Lung (tissue), 12 donors: ENCODE measurements around the gene SPP2. TPM values are rescaled to one million over a fixed set of nuclear protein-coding genes. Genes with fewer than 3 reads are reported as not detected.

Experiments
- ATAC-seq: fragments of 200-7000 bp; cut with Tn5 transposase; one replicate; pipeline ENCODE4 v1.9.1; 2020; ENCODE audit warnings: moderate number of reproducible peaks; ENCODE audit not compliant: insufficient read depth, low FRiP score
- DNase-seq, 3 donors: peaks; one replicate each; pipeline ENCODE4 v3.0.0-alpha.2; 2013 to 2017
- H3K27ac ChIP-seq, 2 donors: one replicate each; pipeline ENCODE4 v1.5.1; 2013; ENCODE audit warnings: mild to moderate bottlenecking in 2 of 2, moderate library complexity in 2 of 2, control low read depth in 1 of 2, inconsistent platforms in 1 of 2, low read depth in 1 of 2, low read length in 1 of 2
- H3K27me3 ChIP-seq, 3 donors: one replicate each; pipeline ENCODE4 v1.5.1; 2013; ENCODE audit warnings: low read length in 2 of 3; ENCODE audit not compliant: control insufficient read depth in 3 of 3, insufficient read depth in 3 of 3
- H3K36me3 ChIP-seq, 4 donors: one replicate each; pipeline ENCODE4 v1.5.1; 2013; ENCODE audit warnings: low read length in 4 of 4, mild to moderate bottlenecking in 1 of 4, moderate library complexity in 1 of 4; ENCODE audit not compliant: control insufficient read depth in 4 of 4, insufficient read depth in 4 of 4
- H3K4me1 ChIP-seq, 5 donors: one replicate each; pipeline ENCODE4 v1.5.1; 2013; ENCODE audit warnings: low read length in 5 of 5, mild to moderate bottlenecking in 2 of 5, moderate library complexity in 1 of 5; ENCODE audit not compliant: control insufficient read depth in 5 of 5, insufficient read depth in 5 of 5
- H3K4me3 ChIP-seq: one replicate; pipeline ENCODE4 v1.5.1; 2013; ENCODE audit warnings: mild to moderate bottlenecking, control low read depth, moderate library complexity
- H3K9ac ChIP-seq, 2 donors: one replicate each; pipeline ENCODE4 v1.5.1; 2013; ENCODE audit warnings: low read length in 2 of 2, control low read depth in 1 of 2; ENCODE audit not compliant: insufficient read depth in 1 of 2
- H3K9me3 ChIP-seq, 4 donors: one replicate each; pipeline ENCODE4 v1.5.1; 2013; ENCODE audit warnings: low read length in 3 of 4, mild to moderate bottlenecking in 1 of 4, moderate library complexity in 1 of 4; ENCODE audit not compliant: control insufficient read depth in 4 of 4, insufficient read depth in 3 of 4
- CTCF ChIP-seq: IDR thresholded peaks from 2 replicates; pipeline ENCODE4 v1.5.1; 2012; ENCODE audit warnings: mild to moderate bottlenecking; ENCODE audit errors: control extremely low read depth, extremely low read depth
- WGBS, 2 donors: extraction: QIAGEN DNeasy Blood & Tissue Kit; methylation state at CpG; one replicate each; pipeline ENCODE4 v1.1.7; 2013; 5-methylcytosine and 5-hydroxymethylcytosine counted together
- polyA plus RNA-seq, 2 donors: library from polyadenylated mRNA; stranded (reverse); fragments of 200-250 nt; gene quantifications; one replicate each; pipeline ENCODE4 v1.2.1, GENCODE V29; 2013
- total RNA-seq, 2 donors: library from RNA; depleted of rRNA in 1 of 2; stranded (reverse); fragments of >200 nt in 1 of 2; gene quantifications; one replicate each; pipeline ENCODE4 v1.2.1, GENCODE V29; 2014 to 2021
- donor health status: control.
- donor health status: control.
- donor health status: Bipolar disorder and iron deficiency.
- donor health status: healthy.
- donor health status: DM: yes; HTN: yes; CAD: no.

SPP2 gene
- total and polyA plus RNA-seq, 4 donors: not detected

- H3K9me3 ChIP-seq: peaks cover 0 to 3% (median 0%) of the 10 kb centered on the region in 4 donors
- H3K36me3 ChIP-seq: no peaks in the 10 kb centered on the region
- DNase-seq (no peak), ATAC-seq (no peak)
- no peak overlapping the region for H3K27ac ChIP-seq
- no peak overlapping the region for H3K9ac ChIP-seq
- H3K4me1 ChIP-seq: no peaks in the 10 kb centered on the region
- 21 to 42% methylated on average over 4 of the region's 4 CpGs for WGBS, 2 donors
- peaks cover 0 to 3% (median 0%) of the 10 kb centered on the region in 3 donors for H3K27me3 ChIP-seq
- no peak overlapping the region for H3K4me3 ChIP-seq
- no peak for TF ChIP-seq CTCF
Measured at GRCh38 chr2:234116010-234116409, 65.5 kb downstream of the SPP2 start.

GRCh38 chr2:234121999-234122398, 71.5 kb downstream of the SPP2 start:
- ATAC-seq (no peak), DNase-seq (no peak)
- H3K27me3 ChIP-seq: no peaks in the 10 kb centered on the region
- no peaks in the 10 kb centered on the region for H3K36me3 ChIP-seq
- WGBS, 2 donors: 57 to 93% methylated on average over 1 of the region's 1 CpG
- H3K27ac ChIP-seq: no peak overlapping the region
- H3K4me1 ChIP-seq: no peaks in the 10 kb centered on the region
- H3K9me3 ChIP-seq: peaks cover 0 to 4% (median 0%) of the 10 kb centered on the region in 4 donors
- no peak overlapping the region for H3K4me3 ChIP-seq
- H3K9ac ChIP-seq: no peak overlapping the region
- TF ChIP-seq CTCF: no peak

- no peak for TF ChIP-seq CTCF
- Histone ChIP-seq H3K4me1 (no peaks in the 10 kb centered on the region), H3K36me3 (no peaks in the 10 kb centered on the region), H3K27ac (no peak overlapping the region), H3K9ac (no peak overlapping the region), H3K4me3 (no peak overlapping the region), H3K27me3 (no peaks in the 10 kb centered on the region), H3K9me3 (peaks cover 0 to 1% (median 0%) of the 10 kb centered on the region in 4 donors)
- ATAC-seq (no peak), DNase-seq (no peak)
- 64 to 76% methylated on average over 7 of the region's 7 CpGs for WGBS, 2 donors
Measured at GRCh38 chr2:234125451-234126145, 75.1 kb downstream of the SPP2 start.

- no peak for ATAC-seq
- TF ChIP-seq CTCF: no peak
- no peak for DNase-seq
- H3K27me3 ChIP-seq: no peaks in the 10 kb centered on the region
- no peak overlapping the region for H3K4me3 ChIP-seq
- H3K4me1 ChIP-seq: peaks cover 0 to 4% (median 0%) of the 10 kb centered on the region in 5 donors
- H3K36me3 ChIP-seq: no peaks in the 10 kb centered on the region
- peaks cover 0 to 1% (median 0%) of the 10 kb centered on the region in 4 donors for H3K9me3 ChIP-seq
- no peak overlapping the region for H3K27ac ChIP-seq
- WGBS, 2 donors: 95% methylated on average over 6 of the region's 6 CpGs
- H3K9ac ChIP-seq: no peak overlapping the region
Measured at GRCh38 chr2:234126146-234126470, 75.6 kb downstream of the SPP2 start.
